Coronary artery (tissue), 2 donors: ENCODE data around the gene NLGN1.

Experiments used
- DNase-seq: peaks from one replicate; pipeline ENCODE4 v3.0.0-alpha.2; 2017; ENCODE audit warnings: low spot score
- H3K27ac ChIP-seq, 2 donors: fragments of 200-600 bp; sonication (generic); one replicate each; pipeline ENCODE4 v1.5.1; 2016 to 2019
- H3K4me3 ChIP-seq: fragments of 200-600 bp; sonication (generic); 2 replicates; pipeline ENCODE4 v1.5.1; 2016; ENCODE audit warnings: mild to moderate bottlenecking, moderate library complexity
- TF ChIP-seq, protein P1 (sequence below): fragments of 200-600 bp; sonication (generic); IDR thresholded peaks from one replicate; pipeline ENCODE4 v1.5.1; 2019; ENCODE audit warnings: antibody characterized with exemption

Gene NLGN1

DNA sequence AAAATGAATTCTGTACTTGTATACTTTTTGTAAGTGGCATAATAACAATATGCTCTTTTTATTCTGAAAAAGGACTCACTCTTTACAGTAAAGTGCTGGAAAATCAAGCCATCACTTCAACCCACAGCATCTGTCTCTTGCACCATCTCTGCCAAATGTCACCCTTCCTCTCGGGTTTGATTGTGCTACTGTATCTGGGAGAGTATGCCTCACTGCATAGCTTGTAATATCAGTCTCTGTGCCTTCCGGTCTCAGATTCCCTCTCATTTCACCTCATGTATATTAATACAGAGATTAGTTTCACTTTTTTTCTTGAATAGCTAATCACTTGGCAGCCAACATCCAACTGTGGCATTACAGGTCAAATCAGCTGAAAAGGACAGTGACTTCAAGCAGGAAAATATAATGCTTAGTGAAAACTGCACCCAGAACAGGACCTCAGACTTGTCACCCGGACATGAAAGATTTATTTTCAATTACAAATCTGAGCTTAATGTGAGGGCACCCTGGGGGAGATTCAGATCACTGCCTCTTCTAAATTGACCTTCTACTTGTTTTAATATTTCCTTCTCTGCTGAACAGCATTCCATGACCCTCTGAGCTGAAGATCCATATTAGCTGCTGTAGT, 855.8 kb downstream of the NLGN1 start:
- TF ChIP-seq, protein P1, sequence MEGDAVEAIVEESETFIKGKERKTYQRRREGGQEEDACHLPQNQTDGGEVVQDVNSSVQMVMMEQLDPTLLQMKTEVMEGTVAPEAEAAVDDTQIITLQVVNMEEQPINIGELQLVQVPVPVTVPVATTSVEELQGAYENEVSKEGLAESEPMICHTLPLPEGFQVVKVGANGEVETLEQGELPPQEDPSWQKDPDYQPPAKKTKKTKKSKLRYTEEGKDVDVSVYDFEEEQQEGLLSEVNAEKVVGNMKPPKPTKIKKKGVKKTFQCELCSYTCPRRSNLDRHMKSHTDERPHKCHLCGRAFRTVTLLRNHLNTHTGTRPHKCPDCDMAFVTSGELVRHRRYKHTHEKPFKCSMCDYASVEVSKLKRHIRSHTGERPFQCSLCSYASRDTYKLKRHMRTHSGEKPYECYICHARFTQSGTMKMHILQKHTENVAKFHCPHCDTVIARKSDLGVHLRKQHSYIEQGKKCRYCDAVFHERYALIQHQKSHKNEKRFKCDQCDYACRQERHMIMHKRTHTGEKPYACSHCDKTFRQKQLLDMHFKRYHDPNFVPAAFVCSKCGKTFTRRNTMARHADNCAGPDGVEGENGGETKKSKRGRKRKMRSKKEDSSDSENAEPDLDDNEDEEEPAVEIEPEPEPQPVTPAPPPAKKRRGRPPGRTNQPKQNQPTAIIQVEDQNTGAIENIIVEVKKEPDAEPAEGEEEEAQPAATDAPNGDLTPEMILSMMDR: no peak
- no peak for DNase-seq
- Histone ChIP-seq H3K4me3 (no peak overlapping the region), H3K27ac (no peak overlapping the region)

DNA sequence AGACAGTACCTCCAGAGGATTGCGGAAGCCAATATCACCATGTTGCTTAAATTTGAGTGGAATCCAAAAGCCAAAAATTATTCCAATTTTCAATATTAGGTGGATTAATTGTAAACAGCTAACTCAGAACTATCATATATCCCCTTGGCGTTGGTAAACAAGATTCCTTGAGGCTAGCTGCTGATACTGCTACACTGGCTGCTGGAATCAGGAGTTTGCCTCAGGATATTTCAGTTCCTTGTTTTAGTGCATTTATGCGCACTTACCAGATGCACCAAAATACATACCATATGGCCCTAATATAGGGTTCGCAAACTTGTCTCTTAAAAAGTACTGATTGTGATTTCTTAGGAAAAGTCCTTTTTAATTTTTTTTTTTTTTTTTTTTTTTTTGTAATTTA, 856.4 kb downstream of the NLGN1 start:
- DNase-seq: no peak
- Histone ChIP-seq H3K27ac (no peak overlapping the region), H3K4me3 (no peak overlapping the region)
- TF ChIP-seq, protein P1: no peak

DNA sequence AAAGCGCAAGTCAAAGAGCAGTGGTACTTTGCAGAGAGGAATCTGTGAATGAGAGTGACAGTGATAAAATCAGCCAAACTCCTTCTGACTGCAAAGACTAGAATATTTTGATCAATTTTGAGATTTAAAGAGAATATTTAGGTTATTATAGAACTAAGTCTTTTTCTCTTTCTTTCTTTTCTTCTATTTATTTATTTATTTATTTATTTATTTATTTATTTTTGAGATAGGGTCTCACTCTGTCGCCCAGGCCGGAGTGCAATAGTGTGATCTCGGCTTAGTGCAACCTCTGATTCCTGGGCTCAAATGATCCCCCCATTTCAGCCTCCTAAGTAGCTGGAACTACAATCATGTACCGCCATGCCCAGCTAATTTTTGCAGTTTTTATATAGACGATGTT, 857.9 kb downstream of the NLGN1 start:
- H3K4me3 ChIP-seq: no peak overlapping the region
- no peak for DNase-seq
- no peak overlapping the region for H3K27ac ChIP-seq
- TF ChIP-seq, protein P1: no peak

- Histone ChIP-seq H3K27ac (no peak overlapping the region), H3K4me3 (no peak overlapping the region)
- TF ChIP-seq, protein P1: no peak
- DNase-seq: no peak
These were observed 868.9 kb downstream of the NLGN1 start for GRCh38 chr3:174266476-174266875.

GRCh38 chr3:174268061-174268460, 870.5 kb downstream of the NLGN1 start:
- no peak overlapping the region for H3K27ac ChIP-seq
- no peak for DNase-seq
- H3K4me3 ChIP-seq: no peak overlapping the region
- TF ChIP-seq, protein P1: no peak

GRCh38 chr3:174268586-174268985, 871.0 kb downstream of the NLGN1 start:
- no peak overlapping the region for H3K27ac ChIP-seq
- TF ChIP-seq, protein P1: no peak
- no peak for DNase-seq
- H3K4me3 ChIP-seq: no peak overlapping the region

- H3K27ac ChIP-seq: no peak overlapping the region
- no peak for DNase-seq
- TF ChIP-seq, protein P1: no peak
These were observed 873.3 kb downstream of the NLGN1 start for GRCh38 chr3:174270841-174271240.

More at GRCh38 chr3:174270841-174271240, 873.3 kb downstream of the NLGN1 start:
- H3K4me3 ChIP-seq: no peak overlapping the region
